ENCODE data around the gene ARL8A.
"Not testable (repeated sequence)": the region's sequence is repeated elsewhere in the genome, so short reads cannot be mapped to it uniquely, and the experiment has no call there.

The ARL8A gene

GRCh38 chr1:202181586-202181985 lies 37.0 kb upstream of the ARL8A start:
- H4K20me1 ChIP-seq (ENCODE audit: insufficient read depth, low read length): no peaks in the 10 kb centered on the region
- no peaks in the 10 kb centered on the region for H3K9me2 ChIP-seq (replicated peaks; ENCODE audit: insufficient read depth, low read length)
- H2AFZ ChIP-seq (ENCODE audit: low read length): no peak overlapping the region
- TF ChIP-seq CTCF (IDR thresholded peaks at IDR 0.05; ENCODE audit: low read length): no peak
- no peak for TF ChIP-seq EZH2phosphoT487 (IDR thresholded peaks at IDR 0.05; ENCODE audit: low read length)
- TF ChIP-seq EZH2 (optimal IDR thresholded peaks at IDR 0.05; ENCODE audit: low read depth, low read length): no peak
- no peaks in the 10 kb centered on the region for H3K79me2 ChIP-seq (ENCODE audit: low read length)
- DNase-seq: no peak
- H3F3A ChIP-seq (ENCODE audit: insufficient read depth, low read length): no peaks in the 10 kb centered on the region
- H3K4me2 ChIP-seq (ENCODE audit: low read depth, low read length): no peak overlapping the region
- no peak overlapping the region for H3K27ac ChIP-seq (ENCODE audit: low read length)
- H3K36me3 ChIP-seq (replicated peaks; ENCODE audit: insufficient read depth, low read length): no peaks in the 10 kb centered on the region
- H3K27me3 ChIP-seq (replicated peaks; ENCODE audit: insufficient read depth, low read length): peaks cover 15% of the 10 kb centered on the region
- H3K9ac ChIP-seq (ENCODE audit: low read length): no peak overlapping the region
- H3K4me1 ChIP-seq (ENCODE audit: low read length): no peaks in the 10 kb centered on the region
- H3K4me3 ChIP-seq (ENCODE audit: low read length): no peak overlapping the region
- H3K9me3 ChIP-seq (replicated peaks; ENCODE audit: insufficient read depth, low read length): no peaks in the 10 kb centered on the region

- not testable (repeated sequence) for H4K20me1 ChIP-seq (ENCODE audit: insufficient read depth, low read length); H3K9me3 ChIP-seq (replicated peaks; ENCODE audit: insufficient read depth, low read length); H3K36me3 ChIP-seq (replicated peaks; ENCODE audit: insufficient read depth, low read length); H3K9ac ChIP-seq (ENCODE audit: low read length); DNase-seq; H3K4me1 ChIP-seq (ENCODE audit: low read length); H3F3A ChIP-seq (ENCODE audit: insufficient read depth, low read length); H3K4me3 ChIP-seq (ENCODE audit: low read length); H3K4me2 ChIP-seq (ENCODE audit: low read depth, low read length); H2AFZ ChIP-seq (ENCODE audit: low read length); H3K27ac ChIP-seq (ENCODE audit: low read length); H3K9me2 ChIP-seq (replicated peaks; ENCODE audit: insufficient read depth, low read length); H3K27me3 ChIP-seq (replicated peaks; ENCODE audit: insufficient read depth, low read length); H3K79me2 ChIP-seq (ENCODE audit: low read length)
Measured at GRCh38 chr1:202180751-202181139, 36.2 kb upstream of the ARL8A start.

GRCh38 chr1:202179828-202180750 lies 35.6 kb upstream of the ARL8A start:
- H3K27me3 ChIP-seq (replicated peaks; ENCODE audit: insufficient read depth, low read length): peaks cover 2% of the 10 kb centered on the region
- H3K36me3 ChIP-seq (replicated peaks; ENCODE audit: insufficient read depth, low read length): no peaks in the 10 kb centered on the region
- H2AFZ ChIP-seq (ENCODE audit: low read length): no peak overlapping the region
- H4K20me1 ChIP-seq (ENCODE audit: insufficient read depth, low read length): no peaks in the 10 kb centered on the region
- no peaks in the 10 kb centered on the region for H3F3A ChIP-seq (ENCODE audit: insufficient read depth, low read length)
- TF ChIP-seq EZH2 (optimal IDR thresholded peaks at IDR 0.05; ENCODE audit: low read depth, low read length): no peak
- no peak for TF ChIP-seq EZH2phosphoT487 (IDR thresholded peaks at IDR 0.05; ENCODE audit: low read length)
- no peak for TF ChIP-seq CTCF (IDR thresholded peaks at IDR 0.05; ENCODE audit: low read length)
- no peaks in the 10 kb centered on the region for H3K9me3 ChIP-seq (replicated peaks; ENCODE audit: insufficient read depth, low read length)
- no peak overlapping the region for H3K9ac ChIP-seq (ENCODE audit: low read length)
- no peak for DNase-seq
- H3K4me2 ChIP-seq (ENCODE audit: low read depth, low read length): no peak overlapping the region
- no peak overlapping the region for H3K27ac ChIP-seq (ENCODE audit: low read length)
- no peak overlapping the region for H3K4me3 ChIP-seq (ENCODE audit: low read length)
- no peaks in the 10 kb centered on the region for H3K9me2 ChIP-seq (replicated peaks; ENCODE audit: insufficient read depth, low read length)
- no peaks in the 10 kb centered on the region for H3K4me1 ChIP-seq (ENCODE audit: low read length)
- no peaks in the 10 kb centered on the region for H3K79me2 ChIP-seq (ENCODE audit: low read length)
